PFSK-1 (cell line): ENCODE data around the gene MEX3A.

Source experiments
- POLR2AphosphoS5 ChIP-seq: IDR thresholded peaks from 2 replicates; pipeline ENCODE4 v1.6.1; 2012; ENCODE audit warnings: low read depth, mild to moderate bottlenecking, control low read depth, low read length, moderate library complexity
- TAF1 ChIP-seq: IDR thresholded peaks from 2 replicates; pipeline ENCODE4 v1.6.1; 2012; ENCODE audit warnings: low read length, control low read depth, borderline replicate concordance; ENCODE audit not compliant: insufficient read depth
- TF ChIP-seq, protein P1 (sequence below), 2 experiments: IDR thresholded peaks; 2 replicates each; pipeline versions ENCODE4 v1.6.1 to v1.8.0; 2011 to 2012; ENCODE audit warnings: low read depth in 2 of 2, low read length in 2 of 2, control low read depth in 1 of 2, inconsistent platforms in 1 of 2, mild to moderate bottlenecking in 1 of 2, moderate library complexity in 1 of 2; ENCODE audit not compliant: insufficient read depth in 1 of 2

DNA sequence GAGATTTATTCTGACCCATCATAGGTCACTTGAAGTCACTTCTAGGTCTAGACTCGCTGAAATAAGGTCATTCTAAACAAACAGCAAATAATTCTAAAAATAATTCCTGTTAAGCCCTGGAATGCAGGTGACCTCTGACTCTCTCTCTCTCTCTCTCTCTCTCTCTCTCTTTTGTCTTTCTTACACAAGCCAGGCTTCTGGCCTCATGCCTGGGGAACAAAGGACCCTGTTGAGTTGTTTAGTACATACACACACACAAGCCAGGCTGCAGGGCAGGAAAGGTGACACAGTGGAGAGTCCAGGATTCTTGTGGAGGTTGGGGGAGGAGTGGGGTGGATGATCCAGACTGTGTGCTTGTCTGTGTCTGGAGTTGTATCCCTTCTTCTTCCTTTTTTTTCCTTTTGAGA, 4.0 kb upstream of the MEX3A start:
- no peak for TF ChIP-seq POLR2AphosphoS5
- no peak for TF ChIP-seq TAF1
- TF ChIP-seq, protein P1, sequence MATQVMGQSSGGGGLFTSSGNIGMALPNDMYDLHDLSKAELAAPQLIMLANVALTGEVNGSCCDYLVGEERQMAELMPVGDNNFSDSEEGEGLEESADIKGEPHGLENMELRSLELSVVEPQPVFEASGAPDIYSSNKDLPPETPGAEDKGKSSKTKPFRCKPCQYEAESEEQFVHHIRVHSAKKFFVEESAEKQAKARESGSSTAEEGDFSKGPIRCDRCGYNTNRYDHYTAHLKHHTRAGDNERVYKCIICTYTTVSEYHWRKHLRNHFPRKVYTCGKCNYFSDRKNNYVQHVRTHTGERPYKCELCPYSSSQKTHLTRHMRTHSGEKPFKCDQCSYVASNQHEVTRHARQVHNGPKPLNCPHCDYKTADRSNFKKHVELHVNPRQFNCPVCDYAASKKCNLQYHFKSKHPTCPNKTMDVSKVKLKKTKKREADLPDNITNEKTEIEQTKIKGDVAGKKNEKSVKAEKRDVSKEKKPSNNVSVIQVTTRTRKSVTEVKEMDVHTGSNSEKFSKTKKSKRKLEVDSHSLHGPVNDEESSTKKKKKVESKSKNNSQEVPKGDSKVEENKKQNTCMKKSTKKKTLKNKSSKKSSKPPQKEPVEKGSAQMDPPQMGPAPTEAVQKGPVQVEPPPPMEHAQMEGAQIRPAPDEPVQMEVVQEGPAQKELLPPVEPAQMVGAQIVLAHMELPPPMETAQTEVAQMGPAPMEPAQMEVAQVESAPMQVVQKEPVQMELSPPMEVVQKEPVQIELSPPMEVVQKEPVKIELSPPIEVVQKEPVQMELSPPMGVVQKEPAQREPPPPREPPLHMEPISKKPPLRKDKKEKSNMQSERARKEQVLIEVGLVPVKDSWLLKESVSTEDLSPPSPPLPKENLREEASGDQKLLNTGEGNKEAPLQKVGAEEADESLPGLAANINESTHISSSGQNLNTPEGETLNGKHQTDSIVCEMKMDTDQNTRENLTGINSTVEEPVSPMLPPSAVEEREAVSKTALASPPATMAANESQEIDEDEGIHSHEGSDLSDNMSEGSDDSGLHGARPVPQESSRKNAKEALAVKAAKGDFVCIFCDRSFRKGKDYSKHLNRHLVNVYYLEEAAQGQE (IDR thresholded peaks at IDR 0.05; ENCODE audit: insufficient read depth in 1 of 2, low read depth in 2 of 2, low read length in 2 of 2), result no peak
